ENCODE data around the gene CACNA2D3. TPM values are rescaled to one million over a fixed set of nuclear protein-coding genes. Genes with fewer than 3 reads are reported as not detected.

CACNA2D3 gene
- polyA plus RNA-seq, 1 donor (not counting 4 experiments of a cell fraction or from before 2014, with no cell fraction given): 0.08 TPM

- dilution Hi-C loops (cut with MboI; ENCODE audit: extremely low pct_ligation_motif_present, low sequenced_read_pairs): no loop called here
- no peaks in the 10 kb centered on the region for H3K4me1 ChIP-seq (ENCODE audit: control insufficient read depth, extremely low read depth, insufficient read depth, low read length)
- DNase-seq (ENCODE audit: low read depth, low spot score) (no peak), FAIRE-seq (no peak)
- no peak overlapping the region for H3K9ac ChIP-seq (ENCODE audit: control insufficient read depth, extremely low read depth, insufficient read depth, low read length)
- H3K27ac ChIP-seq (ENCODE audit: control insufficient read depth, insufficient read depth, low read length): no peak overlapping the region
- H4K20me1 ChIP-seq (ENCODE audit: control insufficient read depth, extremely low read depth, insufficient read depth, low read length): no peaks in the 10 kb centered on the region
- no peaks in the 10 kb centered on the region for H3K79me2 ChIP-seq (ENCODE audit: control insufficient read depth, insufficient read depth, low read length)
- H2AFZ ChIP-seq (ENCODE audit: control insufficient read depth, low read length): no peak overlapping the region
- no peaks in the 10 kb centered on the region for H3K27me3 ChIP-seq (ENCODE audit: control insufficient read depth, extremely low read depth, insufficient read depth, low read length)
- H3K9me3 ChIP-seq (ENCODE audit: control insufficient read depth, low read depth, low read length): no peaks in the 10 kb centered on the region
- H3K4me3 ChIP-seq (ENCODE audit: control insufficient read depth in 2 of 3, extremely low read depth in 1 of 3, insufficient read depth in 2 of 3, low read depth in 1 of 3, low read length in 3 of 3): no peak overlapping the region
- no peaks in the 10 kb centered on the region for H3K9me1 ChIP-seq (ENCODE audit: control insufficient read depth, extremely low read depth, insufficient read depth, low read length)
- H3K4me2 ChIP-seq (ENCODE audit: control insufficient read depth, extremely low read depth, insufficient read depth, low read depth, low read length): no peak overlapping the region
- TF ChIP-seq CTCF (optimal IDR thresholded peaks at IDR 0.05 in 1 of 3, IDR thresholded peaks at IDR 0.05 in 1 of 3, conservative IDR thresholded peaks at IDR 0.05 in 1 of 3; ENCODE audit: extremely low read depth in 1 of 3, insufficient read depth in 2 of 3, low read length in 3 of 3) (no peak), EZH2 (IDR thresholded peaks at IDR 0.05; ENCODE audit: low read length) (no peak)
- no peaks in the 10 kb centered on the region for H3K36me3 ChIP-seq (ENCODE audit: control insufficient read depth in 2 of 2, extremely low read depth in 1 of 2, insufficient read depth in 2 of 2, low read length in 2 of 2)
Observed at GRCh38 chr3:54376142-54376807, 253.9 kb downstream of the CACNA2D3 start.

GRCh38 chr3:54376939-54377578, 254.7 kb downstream of the CACNA2D3 start:
- H3K4me1 ChIP-seq (ENCODE audit: control insufficient read depth, extremely low read depth, insufficient read depth, low read length): no peaks in the 10 kb centered on the region
- DNase-seq (ENCODE audit: low read depth, low spot score) (no peak), FAIRE-seq (no peak)
- H2AFZ ChIP-seq (ENCODE audit: control insufficient read depth, low read length): no peak overlapping the region
- H4K20me1 ChIP-seq (ENCODE audit: control insufficient read depth, extremely low read depth, insufficient read depth, low read length): no peaks in the 10 kb centered on the region
- H3K27me3 ChIP-seq (ENCODE audit: control insufficient read depth, extremely low read depth, insufficient read depth, low read length): no peaks in the 10 kb centered on the region
- TF ChIP-seq CTCF (optimal IDR thresholded peaks at IDR 0.05 in 1 of 3, IDR thresholded peaks at IDR 0.05 in 1 of 3, conservative IDR thresholded peaks at IDR 0.05 in 1 of 3; ENCODE audit: extremely low read depth in 1 of 3, insufficient read depth in 2 of 3, low read length in 3 of 3) (no peak), EZH2 (IDR thresholded peaks at IDR 0.05; ENCODE audit: low read length) (no peak)
- H3K4me3 ChIP-seq (ENCODE audit: control insufficient read depth in 2 of 3, extremely low read depth in 1 of 3, insufficient read depth in 2 of 3, low read depth in 1 of 3, low read length in 3 of 3): no peak overlapping the region
- no peak overlapping the region for H3K9ac ChIP-seq (ENCODE audit: control insufficient read depth, extremely low read depth, insufficient read depth, low read length)
- H3K27ac ChIP-seq (ENCODE audit: control insufficient read depth, insufficient read depth, low read length): no peak overlapping the region
- H3K9me3 ChIP-seq (ENCODE audit: control insufficient read depth, low read depth, low read length): no peaks in the 10 kb centered on the region
- no peak overlapping the region for H3K4me2 ChIP-seq (ENCODE audit: control insufficient read depth, extremely low read depth, insufficient read depth, low read depth, low read length)
- H3K36me3 ChIP-seq (ENCODE audit: control insufficient read depth in 2 of 2, extremely low read depth in 1 of 2, insufficient read depth in 2 of 2, low read length in 2 of 2): no peaks in the 10 kb centered on the region
- H3K9me1 ChIP-seq (ENCODE audit: control insufficient read depth, extremely low read depth, insufficient read depth, low read length): no peaks in the 10 kb centered on the region
- H3K79me2 ChIP-seq (ENCODE audit: control insufficient read depth, insufficient read depth, low read length): no peaks in the 10 kb centered on the region
- dilution Hi-C loops (cut with MboI; ENCODE audit: extremely low pct_ligation_motif_present, low sequenced_read_pairs): no loop called here
